CD4-positive, alpha-beta T cell (primary cell): Measurements from ENCODE around the gene TUBB4B. TPM values are rescaled to one million over a fixed set of nuclear protein-coding genes. Genes with fewer than 3 reads are reported as not detected.

Experiments
- ATAC-seq: fragments of 200-7000 bp; cut with Tn5 transposase; one replicate; pipeline ENCODE4 v1.10.0; 2022; ENCODE audit warnings: mild to moderate bottlenecking; ENCODE audit not compliant: poor library complexity
- CTCF ChIA-PET: fragments of 350-600 bp; sonication (Branson Sonifier 250); formaldehyde crosslinking; loops from one replicate; lab custom pipeline; 2021; ENCODE audit warnings: antibody characterized with exemption, inconsistent platforms; lab: Charles Lee
- POLR2A ChIA-PET: fragments of 350-600 bp; sonication (Branson Sonifier 250); formaldehyde crosslinking; loops from one replicate; lab custom pipeline; 2021; ENCODE audit warnings: antibody characterized with exemption, inconsistent platforms; lab: Charles Lee
- DNase-seq, 14 experiments: peaks; one replicate each; pipeline ENCODE4 v3.0.0-alpha.2; 2013 to 2020; ENCODE audit warnings: mixed read lengths in 2 of 14
- H3K27ac ChIP-seq, 2 donors: one replicate each; pipeline versions ENCODE4 v1.5.1 to v1.7.0; 2013; ENCODE audit warnings: low read length in 2 of 2, low read depth in 1 of 2, mild to moderate bottlenecking in 1 of 2
- H3K27me3 ChIP-seq, 2 experiments: 1 replicate in 1 of 2; 2 replicates in 1 of 2; pipeline versions ENCODE4 v1.6.1 to v1.7.0; 2013; ENCODE audit warnings: low read length in 2 of 2, control low read depth in 1 of 2, mild to moderate bottlenecking in 1 of 2, moderate library complexity in 1 of 2; ENCODE audit not compliant: insufficient read depth in 2 of 2, control insufficient read depth in 1 of 2
- H3K36me3 ChIP-seq: one replicate; pipeline ENCODE4 v1.6.1; 2013; ENCODE audit warnings: low read length, control low read depth; ENCODE audit not compliant: insufficient read depth
- H3K4me1 ChIP-seq: one replicate; pipeline ENCODE4 v1.6.1; 2013; ENCODE audit warnings: low read length, control low read depth; ENCODE audit not compliant: insufficient read depth
- H3K4me3 ChIP-seq: one replicate; pipeline ENCODE4 v1.5.1; 2013; ENCODE audit warnings: mild to moderate bottlenecking, low read length, moderate library complexity
- H3K9me3 ChIP-seq, 2 experiments: 1 replicate in 1 of 2; 2 replicates in 1 of 2; pipeline versions ENCODE4 v1.6.1 to v1.7.0; 2013; ENCODE audit warnings: low read length in 2 of 2, mild to moderate bottlenecking in 2 of 2, control low read depth in 1 of 2, moderate library complexity in 1 of 2; ENCODE audit not compliant: control insufficient read depth in 1 of 2, insufficient read depth in 1 of 2
- H3K27ac Mint-ChIP-seq: one replicate; pipeline ENCODE4 v1.8.0; 2020; ENCODE audit warnings: mixed read lengths
- H3K27me3 Mint-ChIP-seq: one replicate; pipeline ENCODE4 v1.8.0; 2021; ENCODE audit warnings: mixed read lengths
- H3K36me3 Mint-ChIP-seq: one replicate; pipeline ENCODE4 v1.8.0; 2021; ENCODE audit warnings: low read depth, mixed read lengths
- H3K4me1 Mint-ChIP-seq: one replicate; pipeline ENCODE4 v1.8.0; 2021; ENCODE audit warnings: low read depth, mixed read lengths
- H3K4me3 Mint-ChIP-seq: one replicate; pipeline ENCODE4 v1.8.0; 2020; ENCODE audit warnings: mild to moderate bottlenecking, mixed read lengths
- H3K9me3 Mint-ChIP-seq: one replicate; pipeline ENCODE4 v1.8.0; 2020; ENCODE audit warnings: mixed read lengths
- intact Hi-C, 2 experiments: fragments of 100-400 bp; cut with DNase I in 1 of 2; cut with micrococcal nuclease in 1 of 2; formaldehyde crosslinking; loops; one replicate each; pipeline versions ENCODE4 v1.15.1 to v1.9.0; 2023 to 2025; cut with DNase I, micrococcal nuclease
- total RNA-seq, 174 experiments: library from RNA in 2 of 174; stranded (reverse) in 2 of 174; gene quantifications; one replicate each; pipeline ENCODE4 v1.2.3 and lab custom pipeline; 2021 to 2026
- TF ChIP-seq, protein P1 (sequence below): fragments of 200-600 bp; IDR thresholded peaks from one replicate; pipeline ENCODE4 v1.8.0; 2022; ENCODE audit warnings: antibody characterized with exemption, mild to moderate bottlenecking

Gene TUBB4B
- total RNA-seq, 2 experiments from 2014 or later: 93.8 to 98.2 TPM

DNA sequence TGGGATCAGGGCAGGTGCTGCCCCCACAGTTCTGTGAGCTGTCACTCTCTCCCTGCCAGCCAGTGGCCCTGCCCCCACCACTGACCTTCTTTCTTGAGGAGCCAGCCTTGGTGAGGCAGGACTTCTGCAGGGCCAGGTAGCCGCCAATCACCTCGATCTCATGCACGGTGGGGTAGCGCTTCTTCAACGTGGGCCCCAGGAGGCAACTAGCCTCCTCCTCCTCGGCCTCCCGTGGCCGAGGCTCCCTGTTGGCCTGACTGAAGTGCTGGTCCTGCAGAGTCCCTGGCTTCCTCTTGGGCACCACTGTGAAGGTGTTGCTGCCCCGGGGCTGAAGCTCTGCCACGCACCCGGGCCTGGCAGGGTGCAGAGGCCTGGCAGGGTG is 42.2 kb upstream of the TUBB4B start:
- TF ChIP-seq, protein P1, sequence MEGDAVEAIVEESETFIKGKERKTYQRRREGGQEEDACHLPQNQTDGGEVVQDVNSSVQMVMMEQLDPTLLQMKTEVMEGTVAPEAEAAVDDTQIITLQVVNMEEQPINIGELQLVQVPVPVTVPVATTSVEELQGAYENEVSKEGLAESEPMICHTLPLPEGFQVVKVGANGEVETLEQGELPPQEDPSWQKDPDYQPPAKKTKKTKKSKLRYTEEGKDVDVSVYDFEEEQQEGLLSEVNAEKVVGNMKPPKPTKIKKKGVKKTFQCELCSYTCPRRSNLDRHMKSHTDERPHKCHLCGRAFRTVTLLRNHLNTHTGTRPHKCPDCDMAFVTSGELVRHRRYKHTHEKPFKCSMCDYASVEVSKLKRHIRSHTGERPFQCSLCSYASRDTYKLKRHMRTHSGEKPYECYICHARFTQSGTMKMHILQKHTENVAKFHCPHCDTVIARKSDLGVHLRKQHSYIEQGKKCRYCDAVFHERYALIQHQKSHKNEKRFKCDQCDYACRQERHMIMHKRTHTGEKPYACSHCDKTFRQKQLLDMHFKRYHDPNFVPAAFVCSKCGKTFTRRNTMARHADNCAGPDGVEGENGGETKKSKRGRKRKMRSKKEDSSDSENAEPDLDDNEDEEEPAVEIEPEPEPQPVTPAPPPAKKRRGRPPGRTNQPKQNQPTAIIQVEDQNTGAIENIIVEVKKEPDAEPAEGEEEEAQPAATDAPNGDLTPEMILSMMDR: no peak
- Mint-ChIP-seq H3K4me3 (peak overlapping the region; percentile 51), H3K27ac (no peak overlapping the region), H3K9me3 (no peaks in the 10 kb centered on the region), H3K36me3 (no peaks in the 10 kb centered on the region), H3K4me1 (peaks cover 10% of the 10 kb centered on the region), H3K27me3 (no peaks in the 10 kb centered on the region)
- Histone ChIP-seq H3K27me3 (no peaks in the 10 kb centered on the region), H3K9me3 (peaks cover 0 to 6% of the 10 kb centered on the region in 2 experiments), H3K36me3 (no peaks in the 10 kb centered on the region), H3K27ac (no peak overlapping the region), H3K4me3 (no peak overlapping the region), H3K4me1 (peaks cover 35% of the 10 kb centered on the region)
- DNase-seq (no peak), ATAC-seq (no peak)
- CTCF ChIA-PET: no interaction called here
- intact Hi-C loops: loop anchor here in 1 of 2 experiments (1.0 kb wide), 1 partner anchor 10 kb away; no protein-coding TSS in a partner anchor
- POLR2A ChIA-PET: interaction anchor here (1.1 kb wide), 1 partner anchor 10 kb away, joined by 5 read pairs; the partner anchor contains the start of genes ANAPC2 and SSNA1

DNA sequence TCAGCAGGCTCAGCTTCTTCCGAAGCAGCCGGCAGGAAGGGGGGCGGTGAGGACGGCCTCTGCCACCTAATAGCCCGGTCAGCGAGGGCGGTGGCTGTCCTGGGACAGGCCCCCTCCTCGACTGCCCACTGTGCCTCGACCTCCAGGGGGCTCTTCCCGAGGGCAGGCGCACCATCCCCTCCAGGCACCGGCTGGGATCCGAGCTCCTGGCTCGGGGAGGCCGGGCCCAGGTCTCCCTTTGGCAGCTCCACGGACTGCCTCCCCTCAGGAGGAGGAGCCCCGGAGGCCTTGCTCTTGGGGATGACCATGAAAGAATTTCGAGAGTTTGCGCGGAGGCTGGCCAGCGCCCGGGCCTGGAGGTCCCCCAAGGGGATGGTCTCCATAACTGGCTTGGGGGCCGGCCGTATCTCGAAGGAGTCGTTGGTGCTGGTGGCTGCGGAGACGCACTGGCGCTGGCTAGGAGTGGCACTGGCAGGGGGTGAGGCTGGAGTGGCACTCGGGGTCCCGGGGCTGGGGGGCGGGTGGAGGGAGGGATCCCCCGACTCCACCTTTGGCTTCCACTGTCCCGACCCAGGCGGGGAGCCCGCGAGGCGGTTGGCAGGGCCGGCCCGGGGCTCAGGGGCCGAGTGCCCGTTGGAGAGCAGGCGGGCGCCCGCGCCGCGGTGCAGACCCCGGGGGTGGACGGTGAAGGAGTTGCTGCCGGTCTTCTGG is 41.5 kb upstream of the TUBB4B start:
- H3K36me3 Mint-ChIP-seq: no peaks in the 10 kb centered on the region
- ChIA-PET POLR2A (interaction anchor here (1.1 to 1.7 kb wide), 2 partner anchors 11 kb away, joined by 5 to 39 read pairs; partner anchors contain the start of genes ANAPC2 and SSNA1), CTCF (no interaction called here)
- H3K36me3 ChIP-seq: peaks cover 2% of the 10 kb centered on the region
- H3K27me3 Mint-ChIP-seq: no peaks in the 10 kb centered on the region
- ATAC-seq (no peak), DNase-seq (no peak)
- H3K4me3 Mint-ChIP-seq: peak overlapping the region; percentile 86
- H3K27ac ChIP-seq: no peak overlapping the region
- TF ChIP-seq, protein P1: no peak
- H3K4me1 Mint-ChIP-seq: peaks cover 17% of the 10 kb centered on the region
- H3K9me3 Mint-ChIP-seq: no peaks in the 10 kb centered on the region
- H3K9me3 ChIP-seq: peaks cover 0 to 6% of the 10 kb centered on the region in 2 experiments
- intact Hi-C loops: loop anchor here in 1 of 2 experiments (2.0 kb wide), 1 partner anchor 23 kb away; the partner anchor contains the start of gene RNF208
- peaks cover 42% of the 10 kb centered on the region for H3K4me1 ChIP-seq
- H3K27me3 ChIP-seq: no peaks in the 10 kb centered on the region
- H3K27ac Mint-ChIP-seq: no peak overlapping the region
- no peak overlapping the region for H3K4me3 ChIP-seq

DNA sequence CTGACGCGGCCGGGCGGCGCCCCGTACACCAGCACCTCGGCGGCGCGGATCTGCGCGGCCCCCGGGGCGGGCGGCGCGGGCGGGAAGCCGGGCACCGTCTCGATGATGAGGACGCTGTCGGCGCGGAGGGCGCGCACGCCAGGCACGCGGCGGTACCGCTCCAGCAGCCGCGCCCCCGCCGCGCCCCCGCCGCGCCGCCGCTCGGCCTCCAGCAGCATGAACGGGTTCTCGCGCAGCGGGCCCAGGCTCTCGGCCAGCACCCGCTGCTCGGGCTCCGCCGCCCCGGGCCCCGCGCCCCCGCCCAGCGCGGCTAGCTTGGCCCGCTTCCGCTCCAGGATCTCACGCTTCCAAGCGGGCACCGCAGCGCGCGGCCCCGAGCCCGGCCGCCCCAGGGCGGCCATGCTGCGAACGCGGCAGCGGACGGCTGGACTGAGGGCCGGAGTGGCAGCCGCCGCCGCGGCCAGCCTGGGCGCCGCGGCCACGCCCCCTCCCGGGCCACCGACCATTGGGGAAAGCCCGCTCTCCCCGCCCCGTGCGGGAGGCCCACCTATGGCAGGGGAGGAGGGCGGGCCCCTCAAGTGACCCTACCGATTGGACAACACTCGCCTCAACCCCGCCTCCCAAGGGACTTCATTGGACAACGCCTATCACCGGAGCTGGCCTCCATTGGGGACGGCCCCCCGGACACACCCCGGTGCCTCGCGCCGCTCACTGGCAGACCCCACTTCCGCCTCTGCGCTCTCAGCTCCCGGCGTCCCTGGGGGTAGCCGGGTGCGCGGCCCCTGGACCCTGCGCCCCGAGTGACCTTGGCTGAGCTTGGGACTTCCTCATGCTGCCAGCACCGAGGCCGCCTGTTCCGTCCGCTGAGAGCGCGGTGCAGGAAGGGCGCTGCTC is 40.5 kb upstream of the TUBB4B start, which contains the start of gene TPRN:
TPRN (minus strand) TSS at position 431 of the 894 bp plus-strand sequence; CDS start at position 401, 30 bp downstream.
- Histone ChIP-seq H3K27ac (peak within 1 kb of the TSS; percentile 72 to 76), H3K36me3 (peaks cover 2% of the 10 kb centered on the region), H3K4me3 (peak within 1 kb of the TSS; percentile 87), H3K9me3 (peaks cover 0 to 6% of the 10 kb centered on the region in 2 experiments), H3K4me1 (peaks cover 48% of the 10 kb centered on the region), H3K27me3 (no peaks in the 10 kb centered on the region)
- peaks cover 23% of the 10 kb centered on the region for H3K4me1 Mint-ChIP-seq
- TF ChIP-seq, protein P1: no peak
- DNase-seq: peak; percentile 93 to 99 (median 98)
- ChIA-PET POLR2A (interaction anchor here (0.6 to 2.5 kb wide), 13 partner anchors 8 to 662 kb away, joined by 3 to 39 read pairs (median 6); partner anchors contain the start of genes ANAPC2, MAN1B1, NELFB and RNF208), CTCF (interaction anchor here (0.6 to 1.4 kb wide), 7 partner anchors 11 to 133 kb away, joined by 3 to 9 read pairs (median 4); partner anchors contain the start of genes ANAPC2, RNF224 and SSNA1)
- H3K27me3 Mint-ChIP-seq: no peaks in the 10 kb centered on the region
- peak within 1 kb of the TSS; percentile 84 for H3K27ac Mint-ChIP-seq
- intact Hi-C loops: loop anchor here (1.0 to 2.0 kb wide), 2 partner anchors 22 to 23 kb away; partner anchors contain the start of gene RNF208 (in 1 of the 2)
- H3K4me3 Mint-ChIP-seq: peak within 1 kb of the TSS; percentile 93
- peak; percentile 94 for ATAC-seq
- no peaks in the 10 kb centered on the region for H3K9me3 Mint-ChIP-seq
- peaks cover 5% of the 10 kb centered on the region for H3K36me3 Mint-ChIP-seq
